Astrocyte of the cerebellum (primary cell): ENCODE data around the gene CWC25.
"Not testable (repeated sequence)": the region's sequence is repeated elsewhere in the genome, so short reads cannot be mapped to it uniquely, and the experiment has no call there.

Source experiments
- DNase-seq: peaks from one replicate; pipeline ENCODE4 v3.0.0-alpha.2; 2011; ENCODE audit warnings: low read depth
- H3K4me3 ChIP-seq: 2 replicates; pipeline ENCODE4 v1.5.1; 2011; ENCODE audit warnings: mild to moderate bottlenecking, low read depth, low read length, moderate library complexity
- CTCF ChIP-seq: IDR thresholded peaks from 2 replicates; pipeline ENCODE4 v1.5.1; 2012; ENCODE audit warnings: low read length, low read depth, moderate library complexity, mild to moderate bottlenecking; ENCODE audit errors: missing control alignments
- in situ Hi-C: cut with HindIII; loops from 2 replicates; pipeline ENCODE4 v1.10.0; 2017; ENCODE audit warnings: low sequenced_read_pairs

The CWC25 gene

GRCh38 chr17:38864636-38865398 lies 39.7 kb upstream of the CWC25 start:
- peak; percentile 68 for TF ChIP-seq CTCF
- H3K4me3 ChIP-seq = no peak overlapping the region
- DNase-seq = no peak
- in situ Hi-C loops = no loop called here

GRCh38 chr17:38861399-38861843 lies 36.3 kb upstream of the CWC25 start:
- DNase-seq = no peak
- in situ Hi-C loops = no loop called here
- TF ChIP-seq CTCF = no peak
- H3K4me3 ChIP-seq = no peak overlapping the region

GRCh38 chr17:38857271-38857670 lies 32.1 kb upstream of the CWC25 start:
- in situ Hi-C loops = no loop called here
- no peak for DNase-seq
- H3K4me3 ChIP-seq = no peak overlapping the region
- no peak for TF ChIP-seq CTCF

GRCh38 chr17:38855101-38855714 lies 30.1 kb upstream of the CWC25 start:
- H3K4me3 ChIP-seq, in situ Hi-C loops: not testable (repeated sequence)
- peak; percentile 73 for DNase-seq

GRCh38 chr17:38853292-38854219 lies 28.4 kb upstream of the CWC25 start, which contains the start of gene RPL23:
TSS of gene RPL23 (minus strand) at chr17:38853721. CDS start at chr17:38853710, 11 bp downstream.
- in situ Hi-C loops = no loop called here
- no peak for TF ChIP-seq CTCF
- H3K4me3 ChIP-seq = peak within 1 kb of the TSS; percentile 63
- peak; percentile 94 for DNase-seq

- TF ChIP-seq CTCF = no peak
- in situ Hi-C loops = no loop called here
- H3K4me3 ChIP-seq = peak overlapping the region; percentile 63
- no peak for DNase-seq
These were observed 27.7 kb upstream of the CWC25 start for GRCh38 chr17:38852771-38853291.
